Measurements from ENCODE around the gene CMTM1. TPM values are rescaled to one million over a fixed set of nuclear protein-coding genes. Genes with fewer than 3 reads are reported as not detected.

CMTM1 gene
- total and polyA plus RNA-seq, 11 donors: 0.40 to 2.4 (median 1.1) TPM; not detected in 2

DNA sequence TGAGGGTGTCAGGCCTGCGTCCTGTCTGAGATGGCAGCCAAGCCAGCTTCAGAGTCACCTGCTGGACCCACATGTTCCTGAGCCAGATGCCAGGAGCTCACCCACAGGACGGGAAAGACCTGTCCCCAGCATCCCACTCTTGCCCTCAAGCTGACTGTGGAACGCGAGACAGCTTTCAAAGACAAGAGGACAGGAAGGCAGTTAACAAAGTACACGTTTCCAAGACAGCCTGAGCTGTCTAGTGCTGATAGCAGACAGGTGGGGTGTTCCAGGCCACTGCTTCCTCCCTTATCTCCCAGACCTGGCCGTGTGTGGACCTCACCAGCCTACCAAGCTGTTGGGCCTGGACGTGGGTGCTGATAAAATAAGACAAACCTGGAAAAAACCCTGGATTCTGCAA, 51.5 kb downstream of the CMTM1 start:
- WGBS, 4 donors: 61 to 84% (median 67%) methylated on average over 7 of the region's 7 CpGs
- DNase-seq: no peak
- H3K27ac ChIP-seq: no peak overlapping the region
- intact Hi-C loops (cut with DNase I): loop anchor here in 1 of 10 donors (10.0 kb wide), 1 partner anchor 77 kb away; the partner anchor contains the start of gene CMTM4
- ATAC-seq: no peak
- H3K4me1 ChIP-seq: peaks cover 0 to 25% (median 12%) of the 10 kb centered on the region in 12 donors
- TF ChIP-seq POLR2A (IDR thresholded peaks at IDR 0.05): no peak
- no peak for TF ChIP-seq CTCF (IDR thresholded peaks at IDR 0.05)
- no peaks in the 10 kb centered on the region for H3K9me3 ChIP-seq
- no peaks in the 10 kb centered on the region for H3K27me3 ChIP-seq
- no peak overlapping the region for H3K4me3 ChIP-seq
- peaks cover 0 to 33% (median 20%) of the 10 kb centered on the region in 9 donors for H3K36me3 ChIP-seq

GRCh38 chr16:66618588-66619375, 52.5 kb downstream of the CMTM1 start:
- intact Hi-C loops (cut with DNase I): loop anchor here in 1 of 10 donors (10.0 kb wide), 1 partner anchor 76 kb away; the partner anchor contains the start of gene CMTM4
- Histone ChIP-seq H3K27ac (peak overlapping the region in 4 of 12 donors; percentile 14 to 34 (median 26)), H3K9me3 (no peaks in the 10 kb centered on the region), H3K4me1 (peaks cover 0 to 30% (median 12%) of the 10 kb centered on the region in 12 donors), H3K27me3 (no peaks in the 10 kb centered on the region), H3K36me3 (peaks cover 0 to 23% (median 10%) of the 10 kb centered on the region in 9 donors), H3K4me3 (no peak overlapping the region)
- TF ChIP-seq CTCF (IDR thresholded peaks at IDR 0.05) (no peak), POLR2A (IDR thresholded peaks at IDR 0.05) (no peak)
- WGBS, 4 donors: 69 to 89% (median 81%) methylated on average over 8 to 10 of the region's 10 CpGs
- ATAC-seq (peak in 3 of 4 donors; percentile 55 to 80 (median 78)), DNase-seq (no peak)

GRCh38 chr16:66619534-66620428, 53.5 kb downstream of the CMTM1 start:
- 68 to 74% (median 70%) methylated on average over 11 to 12 of the region's 12 CpGs for WGBS, 4 donors
- intact Hi-C loops (cut with DNase I): loop anchor here in 1 of 10 donors (10.0 kb wide), 1 partner anchor 75 kb away; the partner anchor contains the start of gene CMTM4
- Histone ChIP-seq H3K36me3 (peaks cover 0 to 15% (median 6%) of the 10 kb centered on the region in 9 donors), H3K9me3 (no peaks in the 10 kb centered on the region), H3K27ac (peak overlapping the region in 2 of 12 donors; percentile 24 to 33), H3K27me3 (no peaks in the 10 kb centered on the region), H3K4me1 (peaks cover 0 to 30% (median 12%) of the 10 kb centered on the region in 12 donors), H3K4me3 (no peak overlapping the region)
- no peak for TF ChIP-seq CTCF (IDR thresholded peaks at IDR 0.05)
- TF ChIP-seq POLR2A (IDR thresholded peaks at IDR 0.05): no peak
- ATAC-seq: peak in 2 of 4 donors; percentile 14 to 27
- DNase-seq: no peak

Data from heart left ventricle (tissue), 16 donors.